Neutrophil (primary cell): ENCODE data around the gene TLR3.

Experiments
- H3K27ac ChIP-seq: fragments of 200-600 bp; sonication (generic); 2 replicates; pipeline ENCODE4 v1.5.1; 2016; ENCODE audit warnings: mild to moderate bottlenecking, moderate library complexity
- H3K27me3 ChIP-seq: fragments of 200-600 bp; sonication (generic); 2 replicates; pipeline ENCODE4 v1.6.0; 2016; ENCODE audit warnings: mild to moderate bottlenecking
- H3K36me3 ChIP-seq: fragments of 200-600 bp; sonication (generic); 2 replicates; pipeline ENCODE4 v1.5.1; 2017
- H3K4me1 ChIP-seq, 2 experiments: fragments of 200-600 bp in 1 of 2; sonication (generic) in 1 of 2; 1 replicate in 1 of 2; 2 replicates in 1 of 2; pipeline versions ENCODE4 v1.5.1 to v1.6.1; 2013 to 2016; ENCODE audit warnings: low read depth in 1 of 2, low read length in 1 of 2, mild to moderate bottlenecking in 1 of 2, moderate library complexity in 1 of 2; ENCODE audit not compliant: control insufficient read depth in 1 of 2, insufficient read depth in 1 of 2
- H3K4me3 ChIP-seq, 2 experiments: fragments of 200-600 bp in 1 of 2; sonication (generic) in 1 of 2; 1 replicate in 1 of 2; 2 replicates in 1 of 2; pipeline ENCODE4 v1.5.1; 2013 to 2016; ENCODE audit warnings: low read depth in 1 of 2, low read length in 1 of 2, mild to moderate bottlenecking in 1 of 2, moderate library complexity in 1 of 2
- H3K9me3 ChIP-seq: fragments of 200-600 bp; sonication (generic); 2 replicates; pipeline ENCODE4 v1.5.1; 2016
- TF ChIP-seq, protein P1 (sequence below): fragments of 200-600 bp; sonication (generic); IDR thresholded peaks from 2 replicates; pipeline ENCODE4 v1.5.1; 2016; ENCODE audit warnings: antibody characterized with exemption

Gene TLR3

DNA sequence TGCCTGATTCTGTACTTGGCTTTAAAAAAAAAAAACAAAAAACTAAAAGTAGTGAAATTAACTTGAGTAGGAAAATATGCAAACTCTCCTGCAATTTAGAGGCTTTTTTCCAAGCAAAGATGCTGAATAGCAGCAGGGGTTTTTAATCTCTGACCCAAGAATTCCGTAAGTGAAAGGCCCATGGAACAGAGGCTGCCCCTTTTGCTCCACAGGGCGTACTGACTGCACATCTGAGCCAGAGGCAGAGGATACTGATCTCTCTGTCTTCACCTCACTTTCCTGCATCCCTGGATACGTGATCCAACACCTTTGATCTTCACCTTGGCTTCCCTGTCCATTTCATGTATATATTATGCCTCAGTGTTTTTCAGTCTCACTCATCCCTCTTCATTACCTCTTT is 39.4 kb downstream of the TLR3 start:
- no peak overlapping the region for H3K4me3 ChIP-seq
- H3K9me3 ChIP-seq = no peaks in the 10 kb centered on the region
- TF ChIP-seq, protein P1, sequence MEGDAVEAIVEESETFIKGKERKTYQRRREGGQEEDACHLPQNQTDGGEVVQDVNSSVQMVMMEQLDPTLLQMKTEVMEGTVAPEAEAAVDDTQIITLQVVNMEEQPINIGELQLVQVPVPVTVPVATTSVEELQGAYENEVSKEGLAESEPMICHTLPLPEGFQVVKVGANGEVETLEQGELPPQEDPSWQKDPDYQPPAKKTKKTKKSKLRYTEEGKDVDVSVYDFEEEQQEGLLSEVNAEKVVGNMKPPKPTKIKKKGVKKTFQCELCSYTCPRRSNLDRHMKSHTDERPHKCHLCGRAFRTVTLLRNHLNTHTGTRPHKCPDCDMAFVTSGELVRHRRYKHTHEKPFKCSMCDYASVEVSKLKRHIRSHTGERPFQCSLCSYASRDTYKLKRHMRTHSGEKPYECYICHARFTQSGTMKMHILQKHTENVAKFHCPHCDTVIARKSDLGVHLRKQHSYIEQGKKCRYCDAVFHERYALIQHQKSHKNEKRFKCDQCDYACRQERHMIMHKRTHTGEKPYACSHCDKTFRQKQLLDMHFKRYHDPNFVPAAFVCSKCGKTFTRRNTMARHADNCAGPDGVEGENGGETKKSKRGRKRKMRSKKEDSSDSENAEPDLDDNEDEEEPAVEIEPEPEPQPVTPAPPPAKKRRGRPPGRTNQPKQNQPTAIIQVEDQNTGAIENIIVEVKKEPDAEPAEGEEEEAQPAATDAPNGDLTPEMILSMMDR = no peak
- H3K4me1 ChIP-seq = no peaks in the 10 kb centered on the region
- H3K27ac ChIP-seq = no peak overlapping the region
- no peaks in the 10 kb centered on the region for H3K36me3 ChIP-seq
- H3K27me3 ChIP-seq = peaks cover 63% of the 10 kb centered on the region

DNA sequence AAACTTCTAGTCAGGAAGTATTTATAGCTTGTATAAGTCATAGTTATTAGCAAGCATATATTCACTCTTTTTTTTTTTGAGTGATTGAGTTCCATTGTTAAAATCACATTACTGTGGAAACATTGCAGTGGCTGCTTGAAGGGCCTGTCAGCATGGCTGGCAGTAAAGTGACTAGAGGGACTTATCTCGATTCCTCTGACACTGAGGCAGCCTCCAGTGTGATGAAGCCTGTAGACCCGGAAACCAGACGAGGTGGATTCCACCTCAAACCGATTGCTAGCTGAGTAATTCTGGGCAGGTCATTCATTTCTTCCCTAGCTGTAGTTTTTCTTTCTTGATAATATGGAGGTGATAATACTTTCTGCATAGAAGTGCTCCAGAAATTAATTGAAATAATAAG is 40.3 kb downstream of the TLR3 start:
- Histone ChIP-seq H3K27ac (no peak overlapping the region), H3K36me3 (no peaks in the 10 kb centered on the region), H3K27me3 (peaks cover 54% of the 10 kb centered on the region), H3K9me3 (no peaks in the 10 kb centered on the region), H3K4me3 (no peak overlapping the region), H3K4me1 (no peaks in the 10 kb centered on the region)
- TF ChIP-seq, protein P1 = no peak

DNA sequence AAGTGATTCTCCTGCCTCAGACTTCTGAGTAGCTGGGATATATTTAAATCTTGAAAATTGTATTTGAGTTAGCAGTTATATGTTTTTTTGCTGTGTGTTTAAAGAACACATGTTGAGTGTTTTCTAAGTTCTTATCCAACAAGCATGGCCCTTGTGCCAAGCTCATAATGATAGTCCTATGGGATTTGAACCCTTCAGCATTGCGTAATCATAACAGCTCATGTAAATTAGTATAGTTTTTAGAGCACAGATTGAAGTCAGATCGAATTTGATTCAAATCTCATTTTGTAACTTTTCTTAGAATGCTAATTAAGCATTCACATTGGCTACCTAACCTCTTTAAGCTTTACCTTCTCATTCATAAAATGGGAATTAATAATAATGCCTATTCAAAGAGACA is 47.7 kb downstream of the TLR3 start:
- Histone ChIP-seq H3K4me1 (no peaks in the 10 kb centered on the region), H3K27ac (no peak overlapping the region), H3K27me3 (peaks cover 8% of the 10 kb centered on the region), H3K9me3 (no peaks in the 10 kb centered on the region), H3K36me3 (no peaks in the 10 kb centered on the region), H3K4me3 (no peak overlapping the region)
- TF ChIP-seq, protein P1 = no peak

DNA sequence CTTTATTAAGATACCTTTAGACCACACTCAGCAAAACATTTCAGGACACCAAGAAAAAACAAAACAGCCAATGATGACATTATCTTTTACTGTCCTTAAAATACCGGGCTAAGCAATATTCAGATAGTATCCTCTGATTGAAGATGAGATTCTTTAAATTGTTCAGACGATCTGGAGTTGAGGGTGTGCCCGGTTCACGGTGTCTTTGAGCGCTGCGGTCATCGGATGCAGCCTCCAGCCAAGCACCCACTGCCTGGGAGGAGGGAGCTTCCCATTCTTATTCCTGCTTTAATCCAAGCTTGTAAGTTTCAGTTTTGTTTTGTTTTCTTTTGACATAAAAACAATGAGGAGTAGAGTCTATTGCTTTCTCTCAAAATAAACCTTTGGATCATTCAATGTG is 49.6 kb downstream of the TLR3 start:
- Histone ChIP-seq H3K27ac (no peak overlapping the region), H3K4me1 (no peaks in the 10 kb centered on the region)
- TF ChIP-seq, protein P1 = no peak

DNA sequence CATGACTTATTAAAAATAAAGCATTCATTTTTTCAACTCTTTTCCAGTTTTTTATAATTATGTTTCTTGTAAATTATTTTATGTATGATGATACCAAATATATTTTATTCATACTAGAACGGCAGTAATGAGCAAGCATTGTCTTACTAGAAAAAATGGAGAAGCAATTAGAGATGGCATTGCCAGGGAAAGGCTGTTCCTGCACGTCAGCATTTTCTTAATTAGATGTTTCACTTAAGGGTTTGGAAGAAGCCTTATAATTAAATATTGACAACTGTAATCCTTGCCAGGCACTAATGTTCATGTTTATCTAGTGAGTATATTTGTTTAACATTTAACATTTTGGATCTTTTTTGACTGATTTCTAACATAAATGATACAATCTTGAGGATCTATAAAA is 52.1 kb downstream of the TLR3 start:
- H3K9me3 ChIP-seq = no peaks in the 10 kb centered on the region
- H3K27ac ChIP-seq = no peak overlapping the region
- H3K4me3 ChIP-seq = no peak overlapping the region
- H3K27me3 ChIP-seq = peaks cover 8% of the 10 kb centered on the region
- TF ChIP-seq, protein P1 = no peak
- no peaks in the 10 kb centered on the region for H3K36me3 ChIP-seq
- H3K4me1 ChIP-seq = no peaks in the 10 kb centered on the region

More for the DNA sequence above, 49.6 kb downstream of the TLR3 start:
- H3K36me3 ChIP-seq = no peaks in the 10 kb centered on the region
- H3K4me3 ChIP-seq = no peak overlapping the region
- peaks cover 8% of the 10 kb centered on the region for H3K27me3 ChIP-seq
- no peaks in the 10 kb centered on the region for H3K9me3 ChIP-seq

DNA sequence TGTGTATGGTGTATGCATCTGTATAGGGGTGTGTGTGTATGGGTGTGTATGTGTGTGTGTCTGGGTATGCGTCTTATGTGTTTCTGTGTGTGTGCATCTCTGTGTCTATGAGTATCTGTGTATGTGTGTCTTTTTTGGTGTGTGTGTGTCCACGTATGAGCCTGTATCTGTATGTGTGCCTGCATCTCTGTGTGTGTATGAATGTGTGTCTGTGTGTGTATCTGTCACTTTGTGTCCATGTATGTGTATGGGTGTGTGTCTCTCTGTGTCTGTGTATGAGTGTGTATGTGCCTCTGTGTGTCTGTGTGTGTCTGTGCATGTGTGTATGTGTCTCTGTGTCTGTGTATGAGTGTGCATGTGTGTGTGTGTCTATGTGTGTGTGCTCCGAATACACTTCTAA is 59.9 kb downstream of the TLR3 start:
- TF ChIP-seq, protein P1 = no peak
- Histone ChIP-seq H3K4me3 (no peak overlapping the region), H3K27ac (no peak overlapping the region), H3K9me3 (no peaks in the 10 kb centered on the region), H3K27me3 (peaks cover 20% of the 10 kb centered on the region), H3K4me1 (no peaks in the 10 kb centered on the region), H3K36me3 (no peaks in the 10 kb centered on the region)
